WTC11 (cell line): ENCODE results near the gene GUCA1A. TPM values are rescaled to one million over a fixed set of nuclear protein-coding genes. Genes with fewer than 3 reads are reported as not detected.
"Not testable (repeated sequence)": the region's sequence is repeated elsewhere in the genome, so short reads cannot be mapped to it uniquely, and the experiment has no call there.

Experiments
- ATAC-seq: fragments of 200-7000 bp; cut with Tn5 transposase; 2 replicates; pipeline ENCODE4 v1.10.0; 2021; ENCODE audit warnings: mild to moderate bottlenecking, moderate library complexity
- CTCF ChIA-PET: fragments of 300-600 bp; sonication (Branson Sonifier 250); formaldehyde crosslinking; loops from one replicate; lab custom pipeline; 2021; ENCODE audit warnings: antibody characterized with exemption; lab: Charles Lee
- POLR2A ChIA-PET: fragments of 350-600 bp; sonication (Branson Sonifier 250); formaldehyde crosslinking; loops from one replicate; lab custom pipeline; 2021; ENCODE audit warnings: antibody characterized with exemption; lab: Charles Lee
- DNase-seq: peaks from one replicate; pipeline ENCODE4 v3.0.0; 2021; ENCODE audit warnings: low spot score
- H3K27ac Mint-ChIP-seq: 2 replicates; pipeline ENCODE4 v1.8.0; 2021; ENCODE audit warnings: mixed read lengths
- H3K27me3 Mint-ChIP-seq: 2 replicates; pipeline ENCODE4 v1.8.0; 2021; ENCODE audit warnings: low read depth, mild to moderate bottlenecking, moderate library complexity, mixed read lengths
- H3K36me3 Mint-ChIP-seq: 2 replicates; pipeline ENCODE4 v1.8.0; 2021; ENCODE audit warnings: mixed read lengths
- H3K4me1 Mint-ChIP-seq: 2 replicates; pipeline ENCODE4 v1.8.0; 2022; ENCODE audit warnings: mixed read lengths
- H3K4me3 Mint-ChIP-seq: 2 replicates; pipeline ENCODE4 v1.8.0; 2021; ENCODE audit warnings: mild to moderate bottlenecking, moderate library complexity, mixed read lengths
- H3K9me3 Mint-ChIP-seq: 2 replicates; pipeline ENCODE4 v1.8.0; 2021; ENCODE audit warnings: mixed read lengths
- AR ChIP-seq: fragments of 250-450 bp; sonication (Bioruptor Pico); IDR thresholded peaks from 2 replicates; pipeline ENCODE4 v1.9.0; 2021; ENCODE audit warnings: mild to moderate bottlenecking
- GABPB1 ChIP-seq: sonication (generic); formaldehyde crosslinking; IDR thresholded peaks from 2 replicates; pipeline ENCODE4 v1.8.1; 2023; ENCODE audit warnings: mild to moderate bottlenecking, missing genetic modification reagents
- MYBL2 ChIP-seq: sonication (generic); formaldehyde crosslinking; IDR thresholded peaks from 2 replicates; pipeline ENCODE4 v1.8.1; 2023; ENCODE audit warnings: mild to moderate bottlenecking, moderate library complexity, missing genetic modification reagents
- NR2C2 ChIP-seq: sonication (generic); formaldehyde crosslinking; IDR thresholded peaks from 2 replicates; pipeline ENCODE4 v1.8.0; 2022; ENCODE audit warnings: mild to moderate bottlenecking, missing genetic modification reagents
- OVOL2 ChIP-seq: fragments of 250-450 bp; sonication (Bioruptor Pico); IDR thresholded peaks from 2 replicates; pipeline ENCODE4 v1.9.0; 2021; ENCODE audit warnings: mild to moderate bottlenecking, borderline replicate concordance
- RORB ChIP-seq: fragments of 250-450 bp; sonication (Bioruptor Pico); IDR thresholded peaks from 2 replicates; pipeline ENCODE4 v1.9.0; 2021; ENCODE audit warnings: mild to moderate bottlenecking
- SP1 ChIP-seq: sonication (generic); formaldehyde crosslinking; conservative IDR thresholded peaks from 2 replicates; pipeline ENCODE4 v1.8.1; 2022; ENCODE audit warnings: missing genetic modification reagents
- STAT6 ChIP-seq: sonication (generic); formaldehyde crosslinking; conservative IDR thresholded peaks from 2 replicates; pipeline ENCODE4 v1.8.1; 2023; ENCODE audit warnings: mild to moderate bottlenecking, low read depth, missing genetic modification reagents, moderate library complexity
- TEAD1 ChIP-seq: sonication (generic); formaldehyde crosslinking; IDR thresholded peaks from 2 replicates; pipeline ENCODE4 v1.8.0; 2022; ENCODE audit warnings: mild to moderate bottlenecking, missing genetic modification reagents
- ZBTB43 ChIP-seq: sonication (generic); formaldehyde crosslinking; IDR thresholded peaks from 2 replicates; pipeline ENCODE4 v1.8.1; 2023; ENCODE audit warnings: mild to moderate bottlenecking, missing genetic modification reagents
- ZMAT4 ChIP-seq: fragments of 250-450 bp; sonication (Bioruptor Pico); IDR thresholded peaks from 2 replicates; pipeline ENCODE4 v1.9.0; 2021; ENCODE audit warnings: mild to moderate bottlenecking
- total RNA-seq: library from RNA; stranded (reverse); gene quantifications from 3 replicates; pipeline ENCODE4 v1.2.3, GENCODE V29; 2021
- TF ChIP-seq, protein P1 (sequence below): sonication (generic); formaldehyde crosslinking; IDR thresholded peaks from 2 replicates; pipeline ENCODE4 v1.8.0; 2022; ENCODE audit warnings: mild to moderate bottlenecking, missing genetic modification reagents
- TF ChIP-seq, protein P2 (sequence below): fragments of 250-450 bp; sonication (Bioruptor Pico); IDR thresholded peaks from 2 replicates; pipeline ENCODE4 v1.8.0; 2021; ENCODE audit warnings: mild to moderate bottlenecking
- TF ChIP-seq, protein P3 (sequence below): sonication (generic); formaldehyde crosslinking; IDR thresholded peaks from 2 replicates; pipeline ENCODE4 v1.8.1; 2023; ENCODE audit warnings: mild to moderate bottlenecking, missing genetic modification reagents, moderate library complexity

Gene GUCA1A
- total RNA-seq, 1 experiment from 2014 or later: 10.9 TPM

- ATAC-seq (no peak), DNase-seq (no peak)
- Mint-ChIP-seq H3K4me1 (peaks cover 17% of the 10 kb centered on the region), H3K27me3 (peaks cover 10% of the 10 kb centered on the region), H3K4me3 (no peak overlapping the region), H3K27ac (no peak overlapping the region), H3K9me3 (no peaks in the 10 kb centered on the region), H3K36me3 (peaks cover 3% of the 10 kb centered on the region)
- TF ChIP-seq GABPB1 (CRISPR knock-in tag) (0 out of 2 replicates have a peak, but pooled peaks have one; percentile 30), ZBTB43 (CRISPR knock-in tag) (no peak), SP1 (CRISPR knock-in tag) (no peak), MYBL2 (CRISPR knock-in tag) (no peak), OVOL2 (no peak), STAT6 (no peak)
- TF ChIP-seq, protein P1, sequence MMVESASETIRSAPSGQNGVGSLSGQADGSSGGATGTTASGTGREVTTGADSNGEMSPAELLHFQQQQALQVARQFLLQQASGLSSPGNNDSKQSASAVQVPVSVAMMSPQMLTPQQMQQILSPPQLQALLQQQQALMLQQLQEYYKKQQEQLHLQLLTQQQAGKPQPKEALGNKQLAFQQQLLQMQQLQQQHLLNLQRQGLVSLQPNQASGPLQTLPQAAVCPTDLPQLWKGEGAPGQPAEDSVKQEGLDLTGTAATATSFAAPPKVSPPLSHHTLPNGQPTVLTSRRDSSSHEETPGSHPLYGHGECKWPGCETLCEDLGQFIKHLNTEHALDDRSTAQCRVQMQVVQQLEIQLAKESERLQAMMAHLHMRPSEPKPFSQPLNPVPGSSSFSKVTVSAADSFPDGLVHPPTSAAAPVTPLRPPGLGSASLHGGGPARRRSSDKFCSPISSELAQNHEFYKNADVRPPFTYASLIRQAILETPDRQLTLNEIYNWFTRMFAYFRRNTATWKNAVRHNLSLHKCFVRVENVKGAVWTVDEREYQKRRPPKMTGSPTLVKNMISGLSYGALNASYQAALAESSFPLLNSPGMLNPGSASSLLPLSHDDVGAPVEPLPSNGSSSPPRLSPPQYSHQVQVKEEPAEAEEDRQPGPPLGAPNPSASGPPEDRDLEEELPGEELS (CRISPR knock-in tag): no peak
- POLR2A ChIA-PET: no interaction called here
- CTCF ChIA-PET: interaction anchor here (1.8 to 2.8 kb wide), 2 partner anchors 46 to 50 kb away, joined by 5 to 13 read pairs; no protein-coding TSS in a partner anchor
Measured at GRCh38 chr6:42150254-42150653, 22.9 kb upstream of the GUCA1A start.

DNA sequence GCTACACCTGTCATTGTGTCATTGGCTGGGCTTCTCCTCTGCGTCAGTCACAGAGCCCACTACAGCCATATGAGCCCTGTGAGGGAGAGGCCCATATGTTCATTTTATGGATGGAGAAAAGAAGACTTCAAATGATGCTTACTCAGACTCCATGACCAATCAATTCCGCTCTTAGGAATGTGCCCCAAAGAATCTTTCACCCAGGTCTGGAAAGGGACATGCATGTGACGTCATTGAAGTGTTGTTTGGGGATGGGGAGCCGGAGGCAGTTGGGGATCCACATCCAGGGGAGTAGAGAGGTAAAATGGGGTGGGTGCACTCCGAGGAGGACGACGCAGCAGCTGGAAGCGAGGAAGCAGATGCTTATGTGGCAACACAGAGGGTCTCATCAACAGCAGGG, 21.1 kb upstream of the GUCA1A start:
- H3K27me3 Mint-ChIP-seq: peaks cover 19% of the 10 kb centered on the region
- CTCF ChIA-PET: interaction anchor here (0.7 to 2.8 kb wide), 3 partner anchors 15 to 56 kb away, joined by 3 to 13 read pairs (median 4); no protein-coding TSS in a partner anchor
- TF ChIP-seq RORB (CRISPR knock-in tag) (no peak), NR2C2 (CRISPR knock-in tag) (no peak), AR (CRISPR knock-in tag) (no peak), TEAD1 (CRISPR knock-in tag) (no peak), ZMAT4 (CRISPR knock-in tag) (no peak)
- TF ChIP-seq, protein P2, sequence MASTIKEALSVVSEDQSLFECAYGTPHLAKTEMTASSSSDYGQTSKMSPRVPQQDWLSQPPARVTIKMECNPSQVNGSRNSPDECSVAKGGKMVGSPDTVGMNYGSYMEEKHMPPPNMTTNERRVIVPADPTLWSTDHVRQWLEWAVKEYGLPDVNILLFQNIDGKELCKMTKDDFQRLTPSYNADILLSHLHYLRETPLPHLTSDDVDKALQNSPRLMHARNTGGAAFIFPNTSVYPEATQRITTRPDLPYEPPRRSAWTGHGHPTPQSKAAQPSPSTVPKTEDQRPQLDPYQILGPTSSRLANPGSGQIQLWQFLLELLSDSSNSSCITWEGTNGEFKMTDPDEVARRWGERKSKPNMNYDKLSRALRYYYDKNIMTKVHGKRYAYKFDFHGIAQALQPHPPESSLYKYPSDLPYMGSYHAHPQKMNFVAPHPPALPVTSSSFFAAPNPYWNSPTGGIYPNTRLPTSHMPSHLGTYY (CRISPR knock-in tag): no peak
- TF ChIP-seq, protein P3, sequence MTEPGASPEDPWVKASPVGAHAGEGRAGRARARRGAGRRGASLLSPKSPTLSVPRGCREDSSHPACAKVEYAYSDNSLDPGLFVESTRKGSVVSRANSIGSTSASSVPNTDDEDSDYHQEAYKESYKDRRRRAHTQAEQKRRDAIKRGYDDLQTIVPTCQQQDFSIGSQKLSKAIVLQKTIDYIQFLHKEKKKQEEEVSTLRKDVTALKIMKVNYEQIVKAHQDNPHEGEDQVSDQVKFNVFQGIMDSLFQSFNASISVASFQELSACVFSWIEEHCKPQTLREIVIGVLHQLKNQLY: no peak
- no peaks in the 10 kb centered on the region for H3K9me3 Mint-ChIP-seq
- H3K36me3 Mint-ChIP-seq: peaks cover 3% of the 10 kb centered on the region
- H3K27ac Mint-ChIP-seq: peak overlapping the region; percentile 10; the same call in 1 of the 2 replicates
- POLR2A ChIA-PET: interaction anchor here (0.7 kb wide), 1 partner anchor 777 kb away, joined by 4 read pairs; no protein-coding TSS in a partner anchor
- ATAC-seq (no peak), DNase-seq (no peak)
- H3K4me1 Mint-ChIP-seq: peaks cover 25% of the 10 kb centered on the region
- H3K4me3 Mint-ChIP-seq: no peak overlapping the region

- H3K9me3 Mint-ChIP-seq, H3K36me3 Mint-ChIP-seq, CTCF ChIA-PET, POLR2A ChIA-PET, H3K4me3 Mint-ChIP-seq, ATAC-seq, H3K27ac Mint-ChIP-seq, DNase-seq: not testable (repeated sequence)
- peaks cover 26% of the 10 kb centered on the region for H3K4me1 Mint-ChIP-seq
- H3K27me3 Mint-ChIP-seq: peaks cover 21% of the 10 kb centered on the region
Measured at GRCh38 chr6:42152528-42153213, 20.5 kb upstream of the GUCA1A start.
